Thyroid gland (tissue), 4 donors: Measurements from ENCODE around the gene TCEAL5. TPM values are rescaled to one million over a fixed set of nuclear protein-coding genes. Genes with fewer than 3 reads are reported as not detected.

Experiments
- DNase-seq, 2 donors: peaks; one replicate each; pipeline ENCODE4 v3.0.0-alpha.2; 2019
- H3K27ac ChIP-seq, 3 donors: fragments of 200-600 bp; sonication (generic); 1 replicate in 2 of 3; 2 replicates in 1 of 3; pipeline ENCODE4 v1.5.1; 2016 to 2019; ENCODE audit warnings: mild to moderate bottlenecking in 1 of 3, moderate library complexity in 1 of 3
- H3K27me3 ChIP-seq: fragments of 200-600 bp; sonication (generic); one replicate; pipeline ENCODE4 v1.5.1; 2019
- H3K36me3 ChIP-seq, 2 donors: fragments of 200-600 bp; sonication (generic); one replicate each; pipeline ENCODE4 v1.5.1; 2016 to 2019
- H3K4me1 ChIP-seq, 2 donors: fragments of 200-600 bp; sonication (generic); one replicate each; pipeline ENCODE4 v1.5.1; 2017 to 2019
- H3K4me3 ChIP-seq, 3 donors: fragments of 200-600 bp; sonication (generic); replicated peaks in 1 of 3; 1 replicate in 2 of 3; 2 replicates in 1 of 3; pipeline ENCODE4 v1.5.1; 2016; ENCODE audit warnings: mild to moderate bottlenecking in 1 of 3
- H3K9me3 ChIP-seq: fragments of 200-600 bp; sonication (generic); one replicate; pipeline ENCODE4 v1.5.1; 2017
- CTCF ChIP-seq, 6 experiments: fragments of 200-600 bp in 3 of 6; fragments of 450-650 bp in 3 of 6; sonication (generic) in 3 of 6; IDR thresholded peaks; one replicate each; pipeline ENCODE4 v1.5.1; 2016 to 2019; ENCODE audit warnings: antibody characterized with exemption in 6 of 6, mild to moderate bottlenecking in 2 of 6, inconsistent platforms in 1 of 6, moderate library complexity in 1 of 6
- POLR2A ChIP-seq, 2 donors: fragments of 450-650 bp; IDR thresholded peaks; one replicate each; pipeline ENCODE4 v1.6.1; 2017; ENCODE audit warnings: antibody characterized with exemption in 2 of 2, mild to moderate bottlenecking in 2 of 2, moderate library complexity in 1 of 2
- WGBS, 2 donors: methylation state at CpG; one replicate each; pipeline ENCODE4 v1.1.5; 2017; 5-methylcytosine and 5-hydroxymethylcytosine counted together
- intact Hi-C: fragments of 100-400 bp; cut with DNase I; formaldehyde crosslinking; loops from one replicate; pipeline ENCODE4 v1.15.1; 2023
- total RNA-seq, 4 donors: library from RNA; depleted of rRNA; stranded (reverse); fragments of >200 nt; gene quantifications; one replicate each; pipeline ENCODE4 v1.2.3, GENCODE V29; 2016

TCEAL5 gene
- total RNA-seq, 4 donors from 2014 or later: 0.88 to 2.2 (median 1.0) TPM; not detected in 1

- TF ChIP-seq POLR2A (IDR thresholded peaks at IDR 0.05) (no peak), CTCF (IDR thresholded peaks at IDR 0.05) (no peak)
- Histone ChIP-seq H3K36me3 (no peaks in the 10 kb centered on the region), H3K4me1 (no peaks in the 10 kb centered on the region), H3K27me3 (no peaks in the 10 kb centered on the region), H3K4me3 (no peak overlapping the region), H3K27ac (no peak overlapping the region), H3K9me3 (no peaks in the 10 kb centered on the region)
- intact Hi-C loops: no loop called here
- no peak for DNase-seq
Observed at GRCh38 chrX:103304705-103305104, 28.2 kb upstream of the TCEAL5 start.

- Histone ChIP-seq H3K27me3 (no peaks in the 10 kb centered on the region), H3K27ac (no peak overlapping the region), H3K4me3 (no peak overlapping the region), H3K9me3 (no peaks in the 10 kb centered on the region), H3K36me3 (no peaks in the 10 kb centered on the region), H3K4me1 (no peaks in the 10 kb centered on the region)
- WGBS, 2 donors: 95% methylated on average over 2 of the region's 2 CpGs; no CpG with 5 or more reads in 1 of the 2 donors
- DNase-seq: no peak
- no peak for TF ChIP-seq CTCF (IDR thresholded peaks at IDR 0.05)
- TF ChIP-seq POLR2A (IDR thresholded peaks at IDR 0.05): no peak
- intact Hi-C loops: no loop called here
Observed at GRCh38 chrX:103293118-103293517, 16.6 kb upstream of the TCEAL5 start.

GRCh38 chrX:103279624-103280023 lies 3.1 kb upstream of the TCEAL5 start:
- Histone ChIP-seq H3K27me3 (no peaks in the 10 kb centered on the region), H3K27ac (no peak overlapping the region), H3K4me1 (no peaks in the 10 kb centered on the region), H3K36me3 (no peaks in the 10 kb centered on the region), H3K9me3 (no peaks in the 10 kb centered on the region), H3K4me3 (no peak overlapping the region)
- DNase-seq: no peak
- intact Hi-C loops: no loop called here
- TF ChIP-seq POLR2A (IDR thresholded peaks at IDR 0.05) (no peak), CTCF (IDR thresholded peaks at IDR 0.05) (no peak)
- WGBS, 2 donors: 81 to 94% methylated on average over 1 of the region's 1 CpG

- H3K4me3 ChIP-seq: no peak overlapping the region
- TF ChIP-seq POLR2A (IDR thresholded peaks at IDR 0.05): no peak
- no peak for TF ChIP-seq CTCF (IDR thresholded peaks at IDR 0.05)
- no peaks in the 10 kb centered on the region for H3K9me3 ChIP-seq
- peak in 1 of 2 donors; percentile 1 for DNase-seq
- intact Hi-C loops: no loop called here
- H3K27ac ChIP-seq: no peak overlapping the region
- H3K27me3 ChIP-seq: no peaks in the 10 kb centered on the region
- H3K36me3 ChIP-seq: no peaks in the 10 kb centered on the region
- 4 to 8% methylated on average over 13 to 20 of the region's 23 CpGs for WGBS, 2 donors
- H3K4me1 ChIP-seq: no peaks in the 10 kb centered on the region
Observed at GRCh38 chrX:103275947-103276567, 493 bp downstream of the TCEAL5 start.

GRCh38 chrX:103274284-103274683 lies 2.3 kb downstream of the TCEAL5 start:
- 99 to 100% methylated on average over 4 of the region's 4 CpGs for WGBS, 2 donors
- no peak for DNase-seq
- H3K36me3 ChIP-seq: no peaks in the 10 kb centered on the region
- H3K9me3 ChIP-seq: no peaks in the 10 kb centered on the region
- intact Hi-C loops: no loop called here
- H3K4me3 ChIP-seq: no peak overlapping the region
- TF ChIP-seq CTCF (IDR thresholded peaks at IDR 0.05): no peak
- no peak for TF ChIP-seq POLR2A (IDR thresholded peaks at IDR 0.05)
- H3K4me1 ChIP-seq: no peaks in the 10 kb centered on the region
- no peak overlapping the region for H3K27ac ChIP-seq
- H3K27me3 ChIP-seq: no peaks in the 10 kb centered on the region
